Neural crest cell (in vitro differentiated cells): Measurements from ENCODE around the gene NUP50. TPM values are rescaled to one million over a fixed set of nuclear protein-coding genes. Genes with fewer than 3 reads are reported as not detected.

Experiments
- DNase-seq: peaks from one replicate; pipeline ENCODE4 v3.0.0; 2021; ENCODE audit warnings: low read depth, mixed read lengths, low spot score
- H3K27ac Mint-ChIP-seq: one replicate; pipeline ENCODE4 v1.8.0; 2021; ENCODE audit warnings: mild to moderate bottlenecking, mixed read lengths; ENCODE audit not compliant: unreplicated experiment
- H3K27me3 Mint-ChIP-seq: 2 replicates; pipeline ENCODE4 v1.8.0; 2021; ENCODE audit warnings: low read depth, mild to moderate bottlenecking, mixed read lengths
- H3K36me3 Mint-ChIP-seq: 2 replicates; pipeline ENCODE4 v1.8.0; 2021; ENCODE audit warnings: low read depth, mild to moderate bottlenecking, mixed read lengths
- H3K4me1 Mint-ChIP-seq: 2 replicates; pipeline ENCODE4 v1.8.0; 2021; ENCODE audit warnings: mixed read lengths
- H3K4me3 Mint-ChIP-seq: one replicate; pipeline ENCODE4 v1.8.0; 2021; ENCODE audit warnings: mild to moderate bottlenecking, mixed read lengths
- H3K9me3 Mint-ChIP-seq: 2 replicates; pipeline ENCODE4 v1.8.0; 2021; ENCODE audit warnings: mixed read lengths
- CTCF ChIP-seq: fragments of 200-600 bp; sonication (generic); conservative IDR thresholded peaks from 2 replicates; pipeline ENCODE4 v1.5.0; 2021; ENCODE audit warnings: antibody characterized with exemption, mild to moderate bottlenecking
- total RNA-seq: library from RNA; stranded (reverse); gene quantifications from 2 replicates; pipeline ENCODE4 v1.2.1, GENCODE V29; 2021

NUP50 gene
- total RNA-seq, 1 donor from 2014 or later = 128 TPM

GRCh38 chr22:45196308-45196707 lies 32.6 kb downstream of the NUP50 start:
- TF ChIP-seq CTCF = no peak
- H3K9me3 Mint-ChIP-seq = no peaks in the 10 kb centered on the region

GRCh38 chr22:45196926-45197605 lies 33.3 kb downstream of the NUP50 start:
- Mint-ChIP-seq H3K27ac (no peak overlapping the region), H3K9me3 (no peaks in the 10 kb centered on the region), H3K4me1 (peaks cover 16% of the 10 kb centered on the region), H3K27me3 (no peaks in the 10 kb centered on the region), H3K4me3 (no peak overlapping the region), H3K36me3 (no peaks in the 10 kb centered on the region)
- no peak for DNase-seq
- TF ChIP-seq CTCF = no peak

More at GRCh38 chr22:45196308-45196707, 32.6 kb downstream of the NUP50 start:
- H3K27ac Mint-ChIP-seq = no peak overlapping the region
- no peak for DNase-seq
- peaks cover 19% of the 10 kb centered on the region for H3K4me1 Mint-ChIP-seq
- H3K36me3 Mint-ChIP-seq = no peaks in the 10 kb centered on the region
- H3K27me3 Mint-ChIP-seq = no peaks in the 10 kb centered on the region
- no peak overlapping the region for H3K4me3 Mint-ChIP-seq

- Mint-ChIP-seq H3K4me3 (no peak overlapping the region), H3K27me3 (no peaks in the 10 kb centered on the region), H3K4me1 (peaks cover 8% of the 10 kb centered on the region), H3K9me3 (no peaks in the 10 kb centered on the region), H3K36me3 (no peaks in the 10 kb centered on the region), H3K27ac (no peak overlapping the region)
- TF ChIP-seq CTCF = no peak
- no peak for DNase-seq
Measured at GRCh38 chr22:45197606-45198462, 34.1 kb downstream of the NUP50 start.

- no peak overlapping the region for H3K4me3 Mint-ChIP-seq
Measured at GRCh38 chr22:45198463-45198795, 34.7 kb downstream of the NUP50 start.

GRCh38 chr22:45199723-45200122 lies 36.0 kb downstream of the NUP50 start:
- H3K9me3 Mint-ChIP-seq = no peaks in the 10 kb centered on the region
- no peak overlapping the region for H3K4me3 Mint-ChIP-seq
- H3K4me1 Mint-ChIP-seq = no peaks in the 10 kb centered on the region
- TF ChIP-seq CTCF = no peak
- H3K27me3 Mint-ChIP-seq = no peaks in the 10 kb centered on the region
- no peak overlapping the region for H3K27ac Mint-ChIP-seq
- no peaks in the 10 kb centered on the region for H3K36me3 Mint-ChIP-seq
- no peak for DNase-seq

More at GRCh38 chr22:45198463-45198795, 34.7 kb downstream of the NUP50 start:
- no peak overlapping the region for H3K27ac Mint-ChIP-seq
- H3K9me3 Mint-ChIP-seq = no peaks in the 10 kb centered on the region
- no peak for TF ChIP-seq CTCF
- no peak for DNase-seq
- H3K36me3 Mint-ChIP-seq = no peaks in the 10 kb centered on the region
- peaks cover 2% of the 10 kb centered on the region for H3K4me1 Mint-ChIP-seq
- H3K27me3 Mint-ChIP-seq = no peaks in the 10 kb centered on the region
